Thymus (tissue), 11 donors: ENCODE measurements around the gene DLG5. TPM values are rescaled to one million over a fixed set of nuclear protein-coding genes. Genes with fewer than 3 reads are reported as not detected.

ENCODE experiments used
- DNase-seq, 9 donors: peaks; one replicate each; pipeline ENCODE4 v3.0.0-alpha.2; 2013; ENCODE audit warnings: low spot score in 9 of 9, low read depth in 6 of 9, missing footprints in 1 of 9
- H3K27ac ChIP-seq, 2 donors: one replicate each; pipeline ENCODE4 v1.5.1; 2013; ENCODE audit warnings: control low read depth in 1 of 2, low read depth in 1 of 2, low read length in 1 of 2, mild to moderate bottlenecking in 1 of 2, moderate library complexity in 1 of 2
- H3K27me3 ChIP-seq, 2 donors: one replicate each; pipeline ENCODE4 v1.5.1; 2013; ENCODE audit warnings: low read length in 1 of 2; ENCODE audit not compliant: control insufficient read depth in 2 of 2, insufficient read depth in 1 of 2
- H3K36me3 ChIP-seq, 2 donors: one replicate each; pipeline ENCODE4 v1.5.1; 2013; ENCODE audit warnings: low read length in 1 of 2, mild to moderate bottlenecking in 1 of 2, moderate library complexity in 1 of 2; ENCODE audit not compliant: control insufficient read depth in 2 of 2, insufficient read depth in 2 of 2
- H3K4me1 ChIP-seq, 2 donors: one replicate each; pipeline ENCODE4 v1.5.1; 2013; ENCODE audit warnings: low read length in 2 of 2; ENCODE audit not compliant: control insufficient read depth in 2 of 2, insufficient read depth in 2 of 2
- H3K4me3 ChIP-seq, 2 donors: one replicate each; pipeline ENCODE4 v1.5.1; 2013; ENCODE audit warnings: low read length in 2 of 2, control low read depth in 1 of 2, mild to moderate bottlenecking in 1 of 2
- H3K9me3 ChIP-seq, 2 donors: one replicate each; pipeline ENCODE4 v1.5.1; 2013; ENCODE audit warnings: low read length in 1 of 2, mild to moderate bottlenecking in 1 of 2; ENCODE audit not compliant: control insufficient read depth in 2 of 2, insufficient read depth in 1 of 2
- WGBS: extraction: QIAGEN DNeasy Blood & Tissue Kit; methylation state at CpG from one replicate; pipeline ENCODE4 v1.1.7; 2013; 5-methylcytosine and 5-hydroxymethylcytosine counted together
- polyA plus RNA-seq: library from polyadenylated mRNA; stranded (reverse); fragments of 200-250 nt; gene quantifications from one replicate; pipeline ENCODE4 v1.2.3, GENCODE V29; 2013
- total RNA-seq: library from RNA; stranded (reverse); fragments of 120-200 nt; gene quantifications from one replicate; pipeline ENCODE4 v1.2.4, GENCODE V29; 2013
- donor health status: healthy.

Gene DLG5
- total and polyA plus RNA-seq, 2 donors, result 6.6 to 25.8 TPM

DNA sequence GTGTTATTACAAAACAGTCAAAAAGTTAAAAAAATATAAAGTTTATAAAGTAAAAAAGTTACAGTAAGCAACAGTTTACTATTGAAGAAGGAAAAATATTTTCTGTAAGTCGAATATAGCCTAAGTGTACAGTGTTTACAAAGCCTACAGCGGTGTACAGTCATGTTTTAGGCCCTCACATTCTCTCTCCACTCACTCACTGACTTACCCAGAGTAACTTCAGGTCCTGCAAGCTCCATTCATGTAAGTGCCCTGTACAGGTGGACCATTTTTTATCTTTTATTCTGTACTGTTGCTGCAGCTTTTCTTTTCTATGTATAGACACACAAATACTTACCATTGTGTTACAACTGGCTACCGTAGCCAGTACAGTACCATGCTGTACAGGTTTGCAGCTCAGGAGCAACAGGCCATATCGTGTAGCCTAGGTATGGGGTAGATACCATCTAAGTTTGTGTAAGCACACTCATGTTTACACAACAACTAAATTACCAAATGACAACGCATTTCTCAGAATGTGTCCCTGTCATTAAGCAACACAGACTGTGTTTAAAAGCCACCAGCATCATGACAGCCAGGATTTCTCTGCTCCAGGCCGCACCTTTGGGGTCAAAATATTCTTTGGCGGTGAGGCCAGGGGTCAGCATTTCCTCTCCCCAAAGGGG, 67.2 kb downstream of the DLG5 start:
- H3K36me3 ChIP-seq, result no peaks in the 10 kb centered on the region
- 95% methylated on average over 7 of the region's 7 CpGs for WGBS
- no peak for DNase-seq

DNA sequence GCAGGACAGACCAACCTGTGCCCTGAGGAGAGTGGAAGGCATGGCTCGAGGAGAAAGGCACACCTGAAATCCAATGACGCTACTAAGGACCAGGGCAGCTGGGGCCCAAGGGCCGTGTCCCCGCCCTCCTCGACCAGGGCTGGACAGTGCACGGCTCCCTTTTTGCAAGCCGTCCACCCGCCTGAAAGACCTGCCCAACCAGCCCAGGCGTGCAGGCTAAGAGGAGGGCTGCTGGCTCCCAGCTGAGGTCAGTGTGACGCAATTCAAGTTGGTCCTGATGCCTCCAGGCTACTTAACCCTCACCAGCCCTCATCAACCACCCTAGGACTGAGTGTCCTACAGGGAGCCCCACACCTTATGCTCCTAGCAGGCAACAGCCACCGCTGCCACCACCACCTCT, 69.3 kb downstream of the DLG5 start:
- no peaks in the 10 kb centered on the region for H3K27me3 ChIP-seq
- H3K36me3 ChIP-seq, result no peaks in the 10 kb centered on the region
- no peaks in the 10 kb centered on the region for H3K4me1 ChIP-seq
- 95% methylated on average over 11 of the region's 11 CpGs for WGBS
- no peak for DNase-seq
- H3K27ac ChIP-seq, result no peak overlapping the region
- no peaks in the 10 kb centered on the region for H3K9me3 ChIP-seq
- no peak overlapping the region for H3K4me3 ChIP-seq

More for the DNA sequence above, 67.2 kb downstream of the DLG5 start:
- H3K27ac ChIP-seq, result no peak overlapping the region
- H3K9me3 ChIP-seq, result no peaks in the 10 kb centered on the region
- H3K4me3 ChIP-seq, result no peak overlapping the region
- H3K4me1 ChIP-seq, result no peaks in the 10 kb centered on the region
- H3K27me3 ChIP-seq, result no peaks in the 10 kb centered on the region

DNA sequence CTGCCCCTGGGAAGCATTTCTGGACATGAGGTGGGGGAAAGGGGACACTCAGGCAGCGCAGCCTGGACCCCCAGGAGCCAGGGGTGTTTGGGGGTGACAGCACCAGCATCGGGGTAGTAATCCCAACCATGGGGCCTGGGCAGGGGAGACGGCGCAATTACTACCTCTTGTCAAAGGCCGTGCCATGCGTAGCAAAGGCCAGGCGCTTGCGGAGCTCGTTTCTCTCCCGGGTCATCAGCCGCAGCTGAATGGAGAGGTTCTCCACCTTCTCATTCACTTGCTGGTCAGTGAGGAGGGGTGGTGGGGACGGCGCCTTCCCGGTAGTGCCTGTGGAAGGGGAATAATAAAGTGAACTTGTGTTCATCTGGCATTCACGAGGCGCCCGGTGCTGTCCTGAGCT, 70.0 kb downstream of the DLG5 start:
- no peaks in the 10 kb centered on the region for H3K36me3 ChIP-seq
- H3K27me3 ChIP-seq, result no peaks in the 10 kb centered on the region
- H3K27ac ChIP-seq, result no peak overlapping the region
- H3K4me3 ChIP-seq, result no peak overlapping the region
- H3K4me1 ChIP-seq, result no peaks in the 10 kb centered on the region
- WGBS, result 98% methylated on average over 17 of the region's 17 CpGs
- H3K9me3 ChIP-seq, result no peaks in the 10 kb centered on the region
- DNase-seq, result no peak

DNA sequence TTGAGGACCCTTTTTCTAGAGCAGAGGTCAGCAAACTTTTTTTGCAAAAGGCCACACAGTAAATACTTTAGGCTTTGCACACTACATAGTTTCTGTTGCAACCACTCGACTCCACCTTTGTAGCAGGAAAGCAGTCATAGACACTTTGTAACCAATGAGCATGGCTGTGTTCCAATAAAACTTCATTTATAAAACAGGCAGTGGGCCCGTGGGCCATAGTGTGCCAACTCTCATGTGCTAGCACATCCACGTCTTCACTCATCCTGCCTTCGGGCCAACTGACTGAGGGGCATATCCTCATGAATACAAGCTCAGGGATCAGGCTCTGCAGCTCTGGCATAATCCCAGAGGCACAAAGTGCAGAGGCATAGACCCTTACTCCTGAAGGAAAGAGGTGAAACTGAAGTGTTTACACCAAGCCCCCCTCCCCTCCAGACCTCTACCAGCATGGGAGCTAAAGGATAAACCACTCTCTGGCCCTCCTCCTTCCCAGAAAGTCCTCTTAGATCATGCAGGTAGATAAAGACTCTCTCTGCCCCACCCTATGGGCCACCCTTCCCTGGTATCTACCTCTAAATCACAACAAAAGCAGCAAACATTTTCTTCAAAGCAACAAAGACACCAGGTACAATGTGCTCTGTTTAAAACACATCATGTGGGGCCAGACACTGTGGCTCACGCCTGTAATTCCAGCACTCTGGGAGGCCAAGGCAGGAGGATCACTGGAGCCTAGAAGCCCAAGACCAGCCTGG, 71.0 kb downstream of the DLG5 start:
- no peaks in the 10 kb centered on the region for H3K9me3 ChIP-seq
- no peak overlapping the region for H3K27ac ChIP-seq
- WGBS, result 96% methylated on average over 5 of the region's 5 CpGs
- no peak overlapping the region for H3K4me3 ChIP-seq
- no peak for DNase-seq
- H3K4me1 ChIP-seq, result no peaks in the 10 kb centered on the region
- H3K36me3 ChIP-seq, result no peaks in the 10 kb centered on the region
- no peaks in the 10 kb centered on the region for H3K27me3 ChIP-seq

DNA sequence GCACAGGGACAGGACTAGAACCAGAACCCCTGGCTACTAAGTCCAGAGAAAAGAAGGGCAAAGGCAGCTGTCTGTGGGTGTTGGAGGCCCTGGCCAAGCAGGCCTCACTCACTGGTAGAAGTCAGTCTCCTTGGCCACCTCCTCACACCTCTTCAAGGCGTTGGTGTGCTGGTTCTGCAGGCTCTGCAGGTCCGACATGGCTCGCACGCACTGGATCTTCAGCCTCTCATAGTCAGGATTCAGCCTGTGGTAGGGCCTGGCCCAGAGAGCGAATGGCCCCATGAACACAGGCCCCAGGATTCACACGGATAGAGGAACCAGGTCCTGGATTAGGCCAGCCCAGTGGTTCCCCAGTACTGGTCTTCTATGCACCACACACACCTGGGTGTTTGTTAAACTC, 72.4 kb downstream of the DLG5 start:
- Histone ChIP-seq H3K4me3 (no peak overlapping the region), H3K27ac (no peak overlapping the region), H3K9me3 (no peaks in the 10 kb centered on the region), H3K36me3 (no peaks in the 10 kb centered on the region), H3K27me3 (no peaks in the 10 kb centered on the region), H3K4me1 (peaks cover 0 to 7% of the 10 kb centered on the region in 2 donors)
- 97% methylated on average over 6 of the region's 6 CpGs for WGBS
- no peak for DNase-seq

DNA sequence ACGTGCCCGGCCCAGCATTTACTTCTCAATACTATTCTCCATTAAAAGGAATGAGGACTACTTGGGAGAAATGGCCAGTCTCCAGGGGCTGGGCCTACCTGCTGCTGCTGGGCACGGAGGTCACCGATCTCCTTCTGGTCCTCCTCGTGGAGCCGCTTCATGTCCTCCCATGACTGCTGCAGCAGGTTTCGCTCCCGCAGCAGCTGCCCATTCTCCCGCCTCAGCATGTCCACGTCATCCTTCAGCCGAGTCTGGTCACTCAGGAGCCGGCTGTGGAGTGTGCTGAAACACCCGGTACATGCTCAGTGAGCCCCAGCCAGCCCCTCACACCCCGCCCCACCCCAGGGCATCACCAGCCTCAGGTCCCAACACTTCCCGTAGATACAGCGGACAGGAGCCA, 73.3 kb downstream of the DLG5 start:
- 97% methylated on average over 16 of the region's 16 CpGs for WGBS
- Histone ChIP-seq H3K9me3 (no peaks in the 10 kb centered on the region), H3K4me1 (peaks cover 0 to 12% of the 10 kb centered on the region in 2 donors), H3K27ac (no peak overlapping the region), H3K4me3 (no peak overlapping the region), H3K27me3 (no peaks in the 10 kb centered on the region), H3K36me3 (no peaks in the 10 kb centered on the region)
- DNase-seq, result no peak

DNA sequence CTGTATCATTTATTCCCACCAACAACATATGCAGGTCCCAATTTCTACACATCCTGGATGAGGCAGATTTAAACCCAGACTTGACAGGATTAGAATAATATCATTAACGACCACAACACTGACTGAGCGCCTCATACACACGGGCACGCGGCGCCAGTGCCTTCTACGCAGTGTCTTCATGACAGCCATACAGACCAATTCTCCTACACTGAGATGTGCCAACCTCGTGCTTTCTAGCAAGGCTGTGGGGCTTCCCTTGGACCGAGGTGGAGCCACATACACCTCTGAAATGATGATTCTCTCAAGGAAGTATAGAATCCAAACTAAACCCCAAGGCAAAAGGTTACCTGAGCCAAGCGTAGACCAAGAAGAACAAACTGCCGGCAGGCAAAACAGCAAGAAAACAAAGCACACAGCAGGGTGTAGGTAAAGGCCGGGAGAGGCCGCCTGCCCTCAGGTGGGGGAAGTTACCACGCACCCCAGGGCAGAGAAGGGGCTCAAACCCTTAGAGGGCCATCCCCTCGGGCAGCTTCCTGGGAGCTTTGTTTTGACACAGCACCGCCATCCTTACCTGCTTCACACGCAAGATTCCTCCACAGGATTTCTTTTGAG, 75.8 kb downstream of the DLG5 start:
- Histone ChIP-seq H3K27ac (no peak overlapping the region), H3K36me3 (no peaks in the 10 kb centered on the region), H3K4me3 (no peak overlapping the region), H3K9me3 (no peaks in the 10 kb centered on the region), H3K4me1 (peaks cover 0 to 18% of the 10 kb centered on the region in 2 donors), H3K27me3 (no peaks in the 10 kb centered on the region)
- DNase-seq, result no peak
- WGBS, result 97% methylated on average over 17 of the region's 17 CpGs

DNA sequence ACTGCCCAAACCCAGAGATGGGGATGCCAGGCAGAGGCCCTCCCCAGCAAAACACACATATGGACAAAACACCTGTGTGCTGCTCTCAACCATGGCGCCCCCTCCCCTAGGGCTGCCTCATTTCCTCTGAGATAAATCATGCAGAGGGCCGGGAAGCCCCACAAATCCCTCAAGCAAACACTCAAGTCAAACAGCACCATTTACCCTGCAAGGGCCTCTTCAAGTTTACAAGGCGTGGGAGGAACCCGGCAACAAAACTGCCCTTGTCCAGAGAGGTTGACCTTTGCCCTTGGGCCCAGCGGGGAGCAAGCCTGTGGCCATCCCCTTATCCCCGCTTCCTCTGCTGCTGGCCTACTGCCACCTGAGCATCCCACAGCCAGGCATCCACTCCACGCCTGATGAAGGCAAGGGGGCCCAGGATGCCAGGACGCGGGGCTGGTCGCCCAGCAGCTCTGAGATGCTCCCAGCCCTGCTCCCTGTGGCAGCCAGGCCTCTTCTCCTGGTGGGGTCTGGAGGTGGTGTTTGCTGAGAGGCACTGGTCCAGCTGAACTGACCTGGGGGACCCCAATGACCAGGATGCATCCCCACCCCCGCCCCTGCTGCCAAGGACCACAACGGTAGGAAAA, 77.4 kb downstream of the DLG5 start:
- Histone ChIP-seq H3K4me1 (peaks cover 0 to 27% of the 10 kb centered on the region in 2 donors), H3K27ac (peak overlapping the region in 1 of 2 donors; percentile 26), H3K4me3 (no peak overlapping the region), H3K27me3 (no peaks in the 10 kb centered on the region), H3K9me3 (no peaks in the 10 kb centered on the region), H3K36me3 (no peaks in the 10 kb centered on the region)
- 84% methylated on average over 12 of the region's 12 CpGs for WGBS
- peak in 2 of 9 donors; percentile 28 to 42 for DNase-seq
